ENCODE results near the gene GOLGA1.
"Not testable (repeated sequence)": the region's sequence is repeated elsewhere in the genome, so short reads cannot be mapped to it uniquely, and the experiment has no call there.

The GOLGA1 gene

GRCh38 chr9:124855944-124856765 is 84.7 kb downstream of the GOLGA1 start:
- DNase-seq: no peak

GRCh38 chr9:124855566-124855943 is 85.3 kb downstream of the GOLGA1 start:
- DNase-seq: no peak

DNA sequence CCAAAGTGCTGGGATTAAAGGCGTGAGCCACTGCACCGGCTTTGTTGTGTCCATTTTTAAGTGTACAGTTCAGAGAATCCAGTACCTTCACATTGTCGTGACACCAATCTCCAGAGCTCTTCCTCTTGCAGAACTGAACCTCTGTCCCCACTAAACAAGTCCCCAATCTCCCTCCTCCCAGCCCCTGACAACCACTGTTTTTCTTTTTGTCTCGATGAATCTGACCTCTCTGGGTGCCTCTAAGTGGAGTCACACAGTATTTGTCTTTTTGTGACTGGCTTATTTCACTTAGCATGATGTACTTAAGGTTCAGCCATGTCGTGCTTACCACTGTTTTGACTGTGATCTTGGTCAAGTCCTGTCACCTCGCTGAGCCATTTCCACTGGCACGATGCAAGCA is 86.1 kb downstream of the GOLGA1 start:
- no peak for DNase-seq

DNA sequence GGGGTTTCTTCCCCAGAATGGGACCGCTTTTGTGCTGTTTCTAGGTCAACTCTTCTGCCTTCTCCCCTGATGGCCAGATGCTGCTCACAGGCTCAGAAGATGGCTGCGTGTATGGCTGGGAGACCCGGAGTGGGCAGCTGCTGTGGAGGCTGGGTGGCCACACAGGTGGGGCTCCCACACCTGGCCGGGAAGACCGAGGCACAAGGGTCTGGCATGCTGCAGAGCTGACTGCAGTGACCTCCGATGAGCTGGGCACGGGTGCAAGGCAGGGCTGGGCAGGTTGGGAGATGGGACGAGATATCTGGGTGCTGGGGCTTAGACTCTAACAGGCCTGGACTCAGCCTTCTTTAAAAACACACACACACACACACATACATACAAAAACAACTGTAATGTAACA is 86.7 kb downstream of the GOLGA1 start:
- no peak for DNase-seq

DNA sequence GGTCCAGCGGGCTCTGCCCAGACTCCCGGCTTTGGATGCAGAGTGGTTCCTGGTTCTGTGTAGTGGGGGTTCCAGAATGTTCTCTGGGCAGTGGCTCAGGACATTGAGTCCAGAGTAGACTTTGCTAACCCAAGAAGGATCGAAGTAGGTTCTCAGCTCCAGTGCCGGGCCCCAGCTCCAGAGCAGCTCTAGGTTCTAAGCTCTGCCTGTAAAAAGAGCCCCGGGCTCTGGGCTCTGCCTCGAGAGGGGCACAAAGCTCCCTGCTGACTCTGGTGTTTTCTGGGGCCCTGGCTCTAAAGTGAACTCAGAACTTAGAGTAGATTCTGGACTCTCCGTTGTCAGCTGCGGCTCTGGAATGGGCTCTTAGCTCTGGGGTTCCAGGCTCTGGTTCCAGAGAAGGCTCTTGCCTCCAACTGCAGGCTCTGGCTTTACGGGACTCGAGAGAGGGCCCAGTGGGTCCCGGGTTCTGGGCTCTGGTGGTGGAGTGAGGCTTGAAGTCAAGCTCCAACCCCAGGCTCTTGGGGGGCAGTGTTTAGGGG is 87.2 kb downstream of the GOLGA1 start:
- DNase-seq: no peak

- DNase-seq: peak; percentile 47
These were observed 87.9 kb downstream of the GOLGA1 start, which contains the start of gene WDR38 for GRCh38 chr9:124852829-124853531. Gene WDR38 (plus strand): TSS chr9:124853460. CDS start chr9:124853532, 72 bp downstream.

DNA sequence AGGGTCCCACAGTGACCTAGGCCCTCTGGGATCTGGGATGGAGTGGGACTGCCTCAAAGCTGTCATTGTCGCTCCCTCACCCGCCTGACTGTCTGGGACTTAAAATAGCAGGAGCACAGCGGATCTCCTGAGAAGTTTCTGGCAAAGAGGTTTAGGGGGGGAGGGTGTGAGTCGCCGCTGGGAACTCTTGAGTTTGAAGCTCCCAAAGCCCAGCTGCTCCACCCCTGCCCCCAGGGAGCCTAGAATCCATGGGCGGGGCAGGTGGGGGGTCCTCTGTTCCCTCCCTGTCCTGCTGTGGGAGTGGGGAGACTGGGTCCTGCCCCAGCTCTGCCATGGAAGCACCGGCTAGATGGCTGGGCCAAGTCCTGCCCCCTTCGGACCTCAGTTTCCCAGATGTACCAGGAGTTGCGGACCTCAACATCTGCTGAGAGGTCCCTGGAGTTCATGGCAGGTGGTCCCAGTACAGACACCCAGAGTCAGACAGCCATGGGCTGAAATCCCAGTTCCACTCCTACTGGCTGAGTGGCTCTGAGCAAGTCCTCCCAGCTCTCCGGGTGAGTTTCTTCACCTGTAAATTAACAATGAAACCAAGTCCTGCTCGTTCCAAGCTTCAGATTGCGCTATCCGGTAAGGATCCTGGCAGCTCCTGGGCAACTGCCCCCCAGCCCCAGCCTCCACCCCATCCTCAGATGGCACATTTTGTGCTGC is 88.6 kb downstream of the GOLGA1 start:
- DNase-seq: no peak

- DNase-seq: no peak
These were observed 91.1 kb downstream of the GOLGA1 start for GRCh38 chr9:124849801-124850200.

- DNase-seq: no peak
These were observed 93.9 kb downstream of the GOLGA1 start for GRCh38 chr9:124846969-124847368.

GRCh38 chr9:124846467-124846866 is 94.4 kb downstream of the GOLGA1 start:
- DNase-seq: not testable (repeated sequence)

DNA sequence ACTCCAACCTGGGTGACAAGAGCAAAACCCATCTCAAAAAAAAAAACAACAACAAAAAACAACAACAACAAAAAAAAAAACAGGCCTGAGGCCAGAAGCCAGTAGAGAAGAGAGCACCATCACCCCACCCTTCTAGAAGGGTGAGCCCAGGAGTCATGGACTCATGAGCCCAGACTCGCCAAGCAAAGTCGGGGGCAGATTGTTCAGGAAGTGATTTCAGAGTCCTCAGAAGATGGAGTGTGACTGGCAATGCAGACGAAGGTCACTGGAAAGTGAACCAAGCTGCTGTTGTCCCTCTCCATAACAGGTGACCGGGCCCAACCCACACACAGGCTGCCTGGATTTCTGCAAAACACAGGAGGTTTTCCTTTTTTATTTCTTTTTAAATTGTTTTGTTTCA is 96.6 kb downstream of the GOLGA1 start:
- DNase-seq: no peak

GRCh38 chr9:124843456-124844034 is 97.3 kb downstream of the GOLGA1 start:
- DNase-seq: no peak

DNA sequence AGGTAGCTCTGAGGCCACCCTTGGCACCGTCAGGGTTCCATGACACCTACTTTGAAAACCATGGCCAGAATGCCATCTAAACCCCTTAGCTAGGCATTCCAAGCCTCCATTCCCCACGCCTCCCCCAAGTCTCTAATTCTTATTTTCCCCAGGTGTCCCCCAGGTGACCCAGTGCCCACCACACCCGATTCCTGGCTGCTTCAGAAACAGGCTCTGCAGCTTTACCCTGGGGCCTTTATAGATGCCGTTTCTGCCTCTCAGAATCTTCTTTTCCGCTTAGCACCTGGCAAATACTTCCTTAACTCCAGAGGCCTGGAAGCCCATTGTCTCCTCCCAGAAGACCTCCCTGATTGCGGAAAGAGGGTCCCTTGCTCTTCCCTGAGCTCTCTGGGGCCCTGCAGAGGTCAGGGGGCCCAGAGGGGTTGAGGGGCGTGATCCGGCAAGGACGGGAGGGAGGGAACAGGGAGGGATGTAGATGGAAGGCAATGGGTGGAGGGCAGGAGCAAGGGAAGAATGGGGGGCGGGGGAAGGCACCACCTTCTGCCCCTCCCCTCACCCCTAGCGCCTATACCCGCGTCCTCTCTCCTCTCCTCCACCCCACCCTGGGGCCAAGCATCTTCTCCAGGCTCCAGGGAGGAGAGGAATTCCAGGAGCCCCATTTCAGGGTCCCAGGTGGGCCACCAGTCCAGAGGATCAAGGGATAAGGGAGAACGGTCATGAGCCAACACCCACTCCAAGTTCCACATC is 99.6 kb downstream of the GOLGA1 start:
- DNase-seq: no peak

- no peak for DNase-seq
These were observed 100.5 kb downstream of the GOLGA1 start for GRCh38 chr9:124840300-124840833.

- no peak for DNase-seq
These were observed 101.1 kb downstream of the GOLGA1 start for GRCh38 chr9:124839612-124840299.

DNA sequence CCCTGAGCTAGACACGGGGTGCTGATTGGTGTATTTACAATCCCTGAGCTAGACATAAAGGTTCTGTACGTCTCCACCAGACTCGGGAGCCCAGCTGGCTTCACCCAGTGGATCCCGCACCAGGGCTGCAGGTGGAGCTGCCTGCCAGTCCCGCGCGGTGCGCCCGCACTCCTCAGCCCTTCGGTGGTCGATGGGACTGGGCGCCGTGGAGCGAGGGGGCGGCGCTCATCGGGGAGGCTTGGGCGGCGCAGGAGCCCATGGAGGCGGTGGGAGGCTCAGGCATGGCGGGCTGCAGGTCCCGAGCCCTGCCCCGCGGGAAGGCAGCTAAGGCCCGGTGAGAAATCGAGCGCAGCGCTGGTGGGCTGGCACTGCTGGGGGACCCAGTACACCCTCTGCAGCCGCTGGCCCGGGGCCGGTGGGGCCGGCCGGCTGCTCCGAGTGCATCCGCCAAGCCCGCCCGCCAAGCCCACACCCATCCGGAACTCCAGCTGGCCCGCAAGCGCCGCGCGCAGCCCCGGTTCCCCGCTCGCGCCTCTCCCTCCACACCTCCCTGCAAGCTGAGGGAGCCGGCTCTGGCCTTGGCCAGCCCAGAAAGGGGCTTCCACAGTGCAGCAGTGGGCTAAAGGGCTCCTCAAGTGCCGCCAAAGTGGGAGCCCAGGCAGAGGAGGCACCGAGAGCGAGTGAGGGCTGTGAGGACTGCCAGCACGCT is 102.2 kb downstream of the GOLGA1 start:
- DNase-seq: not testable (repeated sequence)

- not testable (repeated sequence) for DNase-seq
These were observed 102.8 kb downstream of the GOLGA1 start for GRCh38 chr9:124838132-124838531.

- peak; percentile 76 for DNase-seq
These were observed 105.8 kb downstream of the GOLGA1 start for GRCh38 chr9:124835026-124835557.

GRCh38 chr9:124834591-124834990 is 106.3 kb downstream of the GOLGA1 start:
- no peak for DNase-seq

GRCh38 chr9:124831642-124832364 is 109.1 kb downstream of the GOLGA1 start:
- no peak for DNase-seq
